ENCODE measurements around the gene CNOT4.

CNOT4 gene

GRCh38 chr7:135391514-135391913 is 118.4 kb downstream of the CNOT4 start:
- no peak for DNase-seq

- DNase-seq = no peak
Measured at GRCh38 chr7:135390829-135391228, 119.1 kb downstream of the CNOT4 start.

DNA sequence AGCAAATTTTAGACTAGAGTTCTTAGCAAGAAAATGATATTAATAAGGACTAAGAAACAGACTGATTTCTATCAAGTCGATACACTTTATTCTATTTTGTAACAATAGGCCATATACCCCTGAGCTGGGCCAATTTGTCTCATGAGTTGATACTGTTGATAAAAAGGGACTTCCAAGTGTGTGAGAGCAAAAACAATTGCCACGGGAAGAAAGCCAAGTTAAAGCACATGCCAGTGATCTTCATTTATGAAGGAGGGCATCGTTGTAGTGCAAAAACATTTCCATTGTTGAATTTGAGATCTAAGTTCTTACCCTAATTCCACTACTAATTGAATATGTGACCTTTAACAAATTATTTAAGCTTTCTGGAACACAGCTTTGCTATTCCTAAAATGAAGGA is 119.9 kb downstream of the CNOT4 start:
- DNase-seq = no peak

GRCh38 chr7:135388616-135389015 is 121.3 kb downstream of the CNOT4 start:
- DNase-seq = no peak

DNA sequence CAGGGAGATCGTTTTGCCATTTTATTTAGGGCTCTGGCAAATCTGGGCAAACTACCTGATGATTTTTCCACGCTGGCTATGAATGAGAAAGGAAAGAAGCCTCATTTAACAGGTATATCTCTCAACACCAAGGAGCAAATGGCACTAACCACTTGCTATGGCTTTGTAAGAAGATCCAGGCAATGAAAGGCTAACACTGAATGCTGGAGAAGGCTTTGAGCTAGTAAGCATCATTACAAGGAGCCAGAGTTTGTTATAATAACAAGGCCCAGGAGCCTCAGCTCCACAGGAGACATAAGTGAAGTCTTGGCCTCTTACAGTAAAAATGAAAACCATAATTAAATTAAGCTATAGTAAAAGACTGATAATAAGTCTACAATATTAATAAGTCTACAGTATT is 123.1 kb downstream of the CNOT4 start:
- DNase-seq = no peak

GRCh38 chr7:135386181-135386580 is 123.7 kb downstream of the CNOT4 start:
- no peak for DNase-seq

GRCh38 chr7:135385209-135385608 is 124.7 kb downstream of the CNOT4 start:
- DNase-seq = no peak

GRCh38 chr7:135383525-135384175 is 126.3 kb downstream of the CNOT4 start:
- no peak for DNase-seq

DNA sequence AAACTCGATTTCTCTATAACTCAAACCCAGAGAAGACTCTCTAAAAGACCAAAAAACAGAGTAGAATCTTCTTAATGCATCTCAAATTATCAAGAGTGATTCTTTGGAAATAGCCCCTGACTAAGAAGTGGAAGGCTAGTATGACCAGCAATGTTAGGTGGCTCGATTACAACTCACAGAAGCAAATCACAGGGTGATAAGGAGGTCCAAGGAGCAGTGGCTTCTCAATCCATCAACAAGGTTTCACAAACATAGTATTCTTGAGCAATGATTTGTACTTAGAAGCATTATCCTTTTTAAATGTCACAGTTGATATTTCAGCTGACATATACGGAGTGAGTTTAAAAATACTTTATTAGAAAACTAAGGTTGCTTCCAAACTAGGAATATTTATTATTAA is 127.7 kb downstream of the CNOT4 start:
- DNase-seq = no peak

DNA sequence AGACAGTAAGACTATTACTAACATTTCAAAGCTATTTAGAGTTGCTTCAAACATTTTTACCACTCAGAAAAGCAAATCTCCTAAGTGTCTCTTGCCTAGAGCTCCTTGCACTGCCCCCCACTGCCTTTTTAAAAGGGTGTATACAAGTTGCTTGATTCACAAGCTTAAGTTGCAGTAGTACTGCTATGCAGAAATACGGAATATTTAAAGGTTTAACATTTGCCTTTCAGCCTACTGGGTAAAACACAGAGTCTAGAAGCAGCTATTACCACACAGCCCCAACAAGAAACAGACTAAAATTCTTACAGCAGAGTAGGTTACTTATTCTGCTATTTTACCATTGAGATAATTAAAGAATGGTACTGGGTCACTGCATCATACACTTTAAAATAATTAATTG is 128.5 kb downstream of the CNOT4 start:
- no peak for DNase-seq

- no peak for DNase-seq
Measured at GRCh38 chr7:135380351-135380750, 129.6 kb downstream of the CNOT4 start.

- no peak for DNase-seq
Measured at GRCh38 chr7:135377171-135377570, 132.7 kb downstream of the CNOT4 start.

DNA sequence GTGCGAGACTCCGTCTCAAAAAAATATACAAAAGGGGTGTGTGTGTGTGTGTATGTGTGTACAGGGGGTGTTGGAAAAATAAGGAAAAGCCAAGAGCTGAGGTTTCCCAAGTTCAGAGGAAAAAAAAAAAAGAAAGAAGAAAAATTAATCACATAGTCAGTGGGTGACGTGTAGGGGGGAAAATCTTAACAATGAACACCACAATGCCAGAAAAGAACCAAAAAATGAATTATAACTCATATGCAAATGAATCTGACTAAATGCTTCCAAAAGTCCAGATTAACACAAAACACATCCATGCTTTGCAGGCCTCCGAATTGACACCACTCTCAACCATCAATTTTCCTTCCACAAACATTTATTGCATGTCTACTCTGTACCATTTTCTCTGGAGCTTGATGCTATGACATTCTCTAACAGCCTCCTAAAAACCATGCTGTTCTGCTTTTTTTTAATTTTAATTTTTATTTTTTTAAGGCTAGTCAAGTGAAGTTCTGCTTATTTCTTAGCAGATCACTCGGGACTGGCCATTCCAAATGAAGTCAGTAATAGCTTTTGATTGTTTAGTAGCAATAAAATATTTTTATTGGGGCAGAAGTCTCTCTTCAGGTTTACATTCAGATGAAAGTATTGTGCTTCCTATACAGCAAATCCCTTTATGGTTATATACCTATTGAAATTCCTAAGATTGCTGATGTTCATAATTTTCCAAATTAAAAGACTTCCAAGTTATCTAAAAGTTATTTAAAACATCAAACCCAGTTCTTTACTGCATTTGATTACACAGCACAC is 133.8 kb downstream of the CNOT4 start:
- no peak for DNase-seq

GRCh38 chr7:135374736-135375135 is 135.2 kb downstream of the CNOT4 start:
- DNase-seq = no peak

GRCh38 chr7:135372222-135372621 is 137.7 kb downstream of the CNOT4 start:
- DNase-seq = no peak

DNA sequence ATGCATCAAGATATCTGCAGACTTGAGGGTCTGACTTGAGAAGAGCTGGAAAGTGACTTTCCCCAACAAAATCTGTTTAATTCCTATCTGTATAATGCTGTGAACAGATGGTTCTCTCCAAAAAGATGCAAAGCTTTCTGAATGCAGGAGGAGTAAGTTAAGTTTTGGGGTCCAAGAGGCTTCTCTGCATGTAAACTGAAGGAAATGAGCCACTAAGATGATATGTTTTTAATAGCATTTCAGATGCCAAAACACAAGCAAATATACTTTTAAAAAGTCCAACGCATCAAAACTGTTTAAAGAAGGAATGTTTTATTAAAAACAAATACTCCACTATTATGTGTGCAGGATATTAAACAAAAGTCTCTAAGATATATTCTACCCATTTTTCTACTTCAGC is 139.2 kb downstream of the CNOT4 start:
- DNase-seq = no peak

DNA sequence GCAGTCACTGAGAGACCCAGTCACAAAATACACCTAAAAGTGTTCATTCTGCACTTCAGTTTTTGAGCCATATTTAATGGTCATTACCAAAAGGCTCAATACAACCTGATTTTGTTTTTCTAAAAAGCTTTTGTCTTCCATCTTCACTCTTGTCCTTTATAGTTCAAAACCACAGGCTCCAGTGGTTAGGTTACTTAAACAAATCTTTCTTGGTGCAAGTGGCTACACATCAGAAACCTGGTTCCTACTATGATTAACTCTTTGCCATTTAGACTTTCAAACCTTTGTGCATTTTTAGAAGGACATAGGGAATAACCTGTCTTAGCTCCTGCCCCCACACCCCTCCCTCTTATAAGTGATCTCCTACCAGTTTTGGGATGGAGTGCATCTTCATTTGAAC is 140.5 kb downstream of the CNOT4 start:
- no peak for DNase-seq

GRCh38 chr7:135368416-135369186 is 141.3 kb downstream of the CNOT4 start:
- DNase-seq = no peak

DNA sequence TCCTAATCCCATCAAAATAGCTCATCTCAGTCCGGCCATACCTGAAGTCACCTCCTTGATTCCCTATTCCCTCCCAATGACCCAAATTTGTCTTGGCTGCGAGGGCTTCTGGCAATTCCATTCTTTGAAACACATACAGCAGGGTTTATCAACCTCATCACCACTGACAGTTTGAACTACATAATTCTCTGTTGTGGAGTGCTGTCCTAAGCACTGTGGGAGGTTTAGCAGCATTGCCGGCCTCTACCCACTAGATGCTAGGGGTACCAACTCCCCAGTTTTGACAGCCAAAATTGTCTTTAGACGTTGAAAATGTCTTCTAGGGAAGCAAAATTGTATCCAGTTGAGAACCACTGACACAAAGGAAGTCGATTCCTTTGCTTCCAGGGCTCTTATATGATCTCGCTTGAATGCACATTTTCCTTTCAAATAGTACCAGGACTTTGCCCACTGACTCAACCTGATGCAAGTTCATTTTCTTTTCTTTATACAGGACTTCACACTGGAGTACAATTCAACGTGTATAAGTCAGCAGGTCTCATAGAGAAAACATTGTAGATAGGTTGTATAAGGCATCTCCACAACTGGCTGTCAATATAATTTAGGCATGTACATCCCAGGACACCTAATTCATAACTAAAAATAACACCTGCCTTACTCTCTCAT is 142.9 kb downstream of the CNOT4 start:
- no peak for DNase-seq

GRCh38 chr7:135365721-135366120 is 144.2 kb downstream of the CNOT4 start:
- DNase-seq = no peak

GRCh38 chr7:135364206-135364605 is 145.7 kb downstream of the CNOT4 start:
- DNase-seq = no peak

DNA sequence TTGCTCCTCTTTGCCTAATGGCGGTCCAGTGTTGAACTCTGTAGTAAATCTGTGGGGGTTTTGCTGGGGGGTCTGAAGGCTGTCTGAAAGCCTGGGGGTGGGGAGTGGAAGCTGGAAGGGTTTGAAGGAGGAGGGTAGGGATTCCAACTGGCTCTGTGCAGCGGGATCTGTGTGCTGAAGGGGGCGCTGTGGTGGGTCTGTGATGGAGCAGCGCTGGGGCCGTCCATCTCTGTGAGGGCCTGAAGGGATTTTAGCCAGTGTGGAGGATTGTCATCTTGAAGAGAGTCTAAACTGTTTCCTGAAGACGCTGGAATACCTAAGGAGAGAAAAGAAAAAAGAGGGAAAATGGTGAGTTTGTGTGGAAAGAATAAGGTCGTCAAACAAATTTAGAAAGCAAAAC is 147.0 kb downstream of the CNOT4 start:
- DNase-seq = no peak

DNA sequence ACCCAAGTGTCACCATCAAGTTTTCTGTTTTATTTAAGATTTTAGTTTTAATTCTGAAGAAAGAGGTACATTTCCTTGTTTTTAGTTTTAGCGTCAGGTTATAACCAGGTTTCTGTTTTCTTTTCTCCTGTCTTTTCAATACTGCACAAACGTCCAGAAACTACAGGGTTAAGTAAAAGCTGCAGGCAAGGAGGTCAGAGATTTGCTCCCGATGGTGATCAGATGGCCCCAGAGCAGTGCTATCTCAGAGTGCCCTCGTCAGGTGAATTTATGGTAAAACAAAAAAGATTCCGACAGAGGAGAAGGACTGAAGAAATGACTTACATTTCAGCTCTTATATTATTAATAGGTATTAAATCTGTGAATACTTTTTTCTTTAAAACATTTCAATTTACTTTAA is 148.1 kb downstream of the CNOT4 start:
- DNase-seq = no peak

Data from midbrain (tissue), 1 donor.